ENCODE data around the gene TTC39C. TPM values are rescaled to one million over a fixed set of nuclear protein-coding genes. Genes with fewer than 3 reads are reported as not detected.

The TTC39C gene
- total RNA-seq = 10 to 100 TPM in 2 of 3 donors, 1 to 10 TPM in 1; 8.1 to 14.6 (median 13.2) TPM
- long read RNA-seq, donor 1, partial matches to known transcripts = 0 of 3 reads
- long read RNA-seq, donor 1, other reads (novel, unspliced or antisense) = 1 of 3 reads
- long read RNA-seq, donor 2, partial matches to known transcripts = 1 of 2 reads
- long read RNA-seq, donor 2, other reads (novel, unspliced or antisense) = 1 of 2 reads

- no peaks in the 10 kb centered on the region for H3K4me1 ChIP-seq (ENCODE audit: low read depth)
- no peaks in the 10 kb centered on the region for H3K9me3 ChIP-seq
- no peaks in the 10 kb centered on the region for H3K36me3 ChIP-seq (ENCODE audit: low read depth)
- intact Hi-C loops (cut with DNase I, micrococcal nuclease) = no loop called here
- ATAC-seq (peak; percentile 75), DNase-seq (peak; percentile 71 to 87 (median 84))
- TF ChIP-seq CTCF (IDR thresholded peaks at IDR 0.05) = no peak
- peak within 1 kb of the TSS; percentile 49 for H3K4me3 ChIP-seq
Measured at GRCh38 chr18:24014062-24014985, at the start of gene TTC39C. TSS of gene TTC39C (plus strand) at chr18:24014754. CDS start at chr18:24014872, 118 bp downstream.

GRCh38 chr18:23966909-23967308, 47.6 kb upstream of the TTC39C start:
- no peaks in the 10 kb centered on the region for H3K36me3 ChIP-seq (ENCODE audit: low read depth)
- DNase-seq (no peak), ATAC-seq (peak; percentile 5)
- intact Hi-C loops (cut with DNase I, micrococcal nuclease) = no loop called here
- H3K4me3 ChIP-seq = no peak overlapping the region
- no peaks in the 10 kb centered on the region for H3K9me3 ChIP-seq
- H3K4me1 ChIP-seq (ENCODE audit: low read depth) = peaks cover 14% of the 10 kb centered on the region
- no peak for TF ChIP-seq CTCF (IDR thresholded peaks at IDR 0.05)

- DNase-seq = peak; percentile 16 to 55 (median 40)
- Histone ChIP-seq H3K36me3 (ENCODE audit: low read depth) (no peaks in the 10 kb centered on the region), H3K9me3 (no peaks in the 10 kb centered on the region), H3K4me3 (no peak overlapping the region), H3K4me1 (ENCODE audit: low read depth) (peaks cover 14% of the 10 kb centered on the region)
- peak; percentile 48 for ATAC-seq
- no peak for TF ChIP-seq CTCF (IDR thresholded peaks at IDR 0.05)
- intact Hi-C loops (cut with DNase I, micrococcal nuclease) = no loop called here
Measured at GRCh38 chr18:23967321-23968089, 47.0 kb upstream of the TTC39C start.

- intact Hi-C loops (cut with DNase I, micrococcal nuclease) = no loop called here
- DNase-seq = no peak
- Histone ChIP-seq H3K9me3 (no peaks in the 10 kb centered on the region), H3K4me1 (ENCODE audit: low read depth) (peaks cover 14% of the 10 kb centered on the region), H3K36me3 (ENCODE audit: low read depth) (no peaks in the 10 kb centered on the region), H3K4me3 (no peak overlapping the region)
- ATAC-seq = no peak
- TF ChIP-seq CTCF (IDR thresholded peaks at IDR 0.05) = no peak
Measured at GRCh38 chr18:23968638-23969604, 45.6 kb upstream of the TTC39C start.

GRCh38 chr18:23969664-23970063, 44.9 kb upstream of the TTC39C start:
- no peaks in the 10 kb centered on the region for H3K9me3 ChIP-seq
- H3K36me3 ChIP-seq (ENCODE audit: low read depth) = no peaks in the 10 kb centered on the region
- no peak for ATAC-seq
- TF ChIP-seq CTCF (IDR thresholded peaks at IDR 0.05) = no peak
- peaks cover 10% of the 10 kb centered on the region for H3K4me1 ChIP-seq (ENCODE audit: low read depth)
- no peak overlapping the region for H3K4me3 ChIP-seq
- intact Hi-C loops (cut with DNase I, micrococcal nuclease) = no loop called here
- no peak for DNase-seq

All from mucosa of descending colon (tissue), 3 donors.